SK-N-SH (cell line): ENCODE measurements around the gene ASCC1. TPM values are rescaled to one million over a fixed set of nuclear protein-coding genes. Genes with fewer than 3 reads are reported as not detected.
A peak's percentile ranks its signal among the peaks of the same experiment; 100 is the strongest.

Source experiments
- CTCF ChIA-PET: fragments of 300-600, 350-600 bp; formaldehyde crosslinking; extraction: SDS; loops from one replicate; lab custom pipeline; 2021; lab: Yijun Ruan, JAX
- POLR2A ChIA-PET: fragments of 350-600 bp; sonication (Branson Sonifier 250); formaldehyde crosslinking; extraction: SDS; loops from one replicate; lab custom pipeline; 2020; ENCODE audit warnings: antibody characterized with exemption, inconsistent platforms; lab: Yijun Ruan, JAX
- DNase-seq: peaks from one replicate; pipeline ENCODE4 v3.0.0; 2012
- H2AFZ ChIP-seq: fragments of 200-600 bp; sonication (generic); 2 replicates; pipeline ENCODE4 v1.8.1; 2016; ENCODE audit warnings: antibody characterized with exemption, mild to moderate bottlenecking, low read depth
- H3F3A ChIP-seq: fragments of 200-600 bp; sonication (generic); replicated peaks from 2 replicates; pipeline ENCODE3; 2016; ENCODE audit warnings: antibody characterized with exemption, mild to moderate bottlenecking; ENCODE audit not compliant: insufficient read depth
- H3K27ac ChIP-seq, 2 experiments: fragments of 200-500 bp in 1 of 2; fragments of 200-600 bp in 1 of 2; sonication (Bioruptor generic) in 1 of 2; sonication (generic), shearing (Covaris generic) in 1 of 2; 2 replicates each; pipeline versions ENCODE4 v1.5.1 to v1.6.1; 2014 to 2016; ENCODE audit warnings: low read depth in 2 of 2, inconsistent platforms in 1 of 2, low read length in 1 of 2, mild to moderate bottlenecking in 1 of 2, mixed read lengths in 1 of 2
- H3K27me3 ChIP-seq: fragments of 200-600 bp; sonication (generic), shearing (Covaris generic); 2 replicates; pipeline ENCODE4 v1.6.1; 2016; ENCODE audit warnings: mixed run types; ENCODE audit not compliant: insufficient read depth
- H3K36me3 ChIP-seq, 2 experiments: fragments of 200-500 bp in 1 of 2; fragments of 200-600 bp in 1 of 2; sonication (Bioruptor generic) in 1 of 2; sonication (generic) in 1 of 2; replicated peaks in 1 of 2; 2 replicates each; pipeline versions ENCODE3 to v1.5.1; 2014 to 2016; ENCODE audit warnings: low read length in 1 of 2, mild to moderate bottlenecking in 1 of 2; ENCODE audit not compliant: insufficient read depth in 2 of 2, control insufficient read depth in 1 of 2
- H3K4me1 ChIP-seq, 2 experiments: fragments of 200-500 bp in 1 of 2; fragments of 200-600 bp in 1 of 2; sonication (Bioruptor generic) in 1 of 2; sonication (generic), shearing (Covaris generic) in 1 of 2; 2 replicates each; pipeline versions ENCODE4 v1.5.1 to v1.6.1; 2014 to 2016; ENCODE audit warnings: low read depth in 1 of 2, low read length in 1 of 2, mixed run types in 1 of 2; ENCODE audit not compliant: insufficient read depth in 2 of 2, control insufficient read depth in 1 of 2
- H3K4me2 ChIP-seq: fragments of 200-600 bp; sonication (generic), shearing (Covaris generic); 2 replicates; pipeline ENCODE4 v1.6.1; 2017; ENCODE audit warnings: mixed run types
- H3K4me3 ChIP-seq, 2 experiments: fragments of 200-500 bp in 1 of 2; fragments of 200-600 bp in 1 of 2; sonication (Bioruptor generic) in 1 of 2; sonication (generic), shearing (Covaris generic) in 1 of 2; 2 replicates each; pipeline versions ENCODE4 v1.5.1 to v1.8.1; 2014 to 2016; ENCODE audit warnings: low read depth in 2 of 2, inconsistent platforms in 1 of 2, low read length in 1 of 2, mild to moderate bottlenecking in 1 of 2, mixed read lengths in 1 of 2, moderate library complexity in 1 of 2
- H3K79me2 ChIP-seq: fragments of 200-600 bp; sonication (generic); 2 replicates; pipeline ENCODE4 v1.8.1; 2017; ENCODE audit warnings: mild to moderate bottlenecking; ENCODE audit not compliant: insufficient read depth
- H3K9ac ChIP-seq: fragments of 200-600 bp; sonication (generic); 2 replicates; pipeline ENCODE4 v1.6.1; 2017; ENCODE audit warnings: mixed run types
- H3K9me2 ChIP-seq: fragments of 200-600 bp; sonication (generic); 2 replicates; pipeline ENCODE4 v1.6.1; 2017; ENCODE audit warnings: mixed run types
- H3K9me3 ChIP-seq: fragments of 200-600 bp; sonication (generic); 2 replicates; pipeline ENCODE4 v1.6.1; 2017; ENCODE audit warnings: mixed run types, mild to moderate bottlenecking, moderate library complexity
- H4K20me1 ChIP-seq: fragments of 200-600 bp; sonication (generic); 2 replicates; pipeline ENCODE4 v1.6.1; 2017; ENCODE audit warnings: mild to moderate bottlenecking, mixed run types; ENCODE audit not compliant: insufficient read depth
- CHD2 ChIP-seq: fragments of 150-350 bp; IDR thresholded peaks from 2 replicates; pipeline ENCODE4 v1.6.1; 2018; ENCODE audit warnings: low read length; ENCODE audit not compliant: partially characterized antibody
- ELF1 ChIP-seq: IDR thresholded peaks from 2 replicates; pipeline ENCODE4 v1.4.0; 2012
- EP300 ChIP-seq, 2 experiments: IDR thresholded peaks; 2 replicates each; pipeline versions ENCODE4 v1.4.0 to v1.6.1; 2012; ENCODE audit warnings: borderline replicate concordance in 1 of 2, low read depth in 1 of 2, low read length in 1 of 2
- EZH2phosphoT487 ChIP-seq: fragments of 200-600 bp; sonication (generic); IDR thresholded peaks from 2 replicates; pipeline ENCODE4 v1.6.1; 2017; ENCODE audit warnings: low read depth, mixed run types, mild to moderate bottlenecking, antibody characterized with exemption, moderate library complexity, borderline replicate concordance
- FOSL2 ChIP-seq: IDR thresholded peaks from 2 replicates; pipeline ENCODE4 v1.4.0; 2012; ENCODE audit warnings: low read depth, mild to moderate bottlenecking, moderate library complexity, borderline replicate concordance
- GATA2 ChIP-seq: sonication (generic); formaldehyde crosslinking; IDR thresholded peaks from 2 replicates; pipeline ENCODE4 v1.5.0; 2020; ENCODE audit warnings: mild to moderate bottlenecking, missing genetic modification reagents
- MXI1 ChIP-seq: IDR thresholded peaks from 2 replicates; pipeline ENCODE4 v1.6.1; 2012; ENCODE audit warnings: mild to moderate bottlenecking, low read depth, low read length, improper control_type of control experiment
- NRF1 ChIP-seq: IDR thresholded peaks from 2 replicates; pipeline ENCODE4 v1.6.1; 2012; ENCODE audit warnings: low read depth, mild to moderate bottlenecking, low read length
- RAD21 ChIP-seq: IDR thresholded peaks from 2 replicates; pipeline ENCODE4 v1.6.1; 2012; ENCODE audit warnings: mild to moderate bottlenecking, low read length
- RCOR1 ChIP-seq: fragments of 150-350 bp; IDR thresholded peaks from 2 replicates; pipeline ENCODE4 v1.6.1; 2017; ENCODE audit warnings: antibody characterized with exemption, low read length
- RFX5 ChIP-seq: IDR thresholded peaks from 2 replicates; pipeline ENCODE4 v1.6.1; 2012; ENCODE audit warnings: mild to moderate bottlenecking, improper control_type of control experiment, low read length
- RXRA ChIP-seq: IDR thresholded peaks from 2 replicates; pipeline ENCODE4 v1.4.0; 2012; ENCODE audit warnings: low read depth, mild to moderate bottlenecking, borderline replicate concordance
- TCF12 ChIP-seq: IDR thresholded peaks from 2 replicates; pipeline ENCODE4 v1.4.0; 2012
- TEAD4 ChIP-seq: IDR thresholded peaks from 2 replicates; pipeline ENCODE4 v1.4.0; 2012; ENCODE audit warnings: mild to moderate bottlenecking, borderline replicate concordance; ENCODE audit not compliant: insufficient read depth
- WGBS: methylation state at CpG from one replicate; pipeline ENCODE4 v1.1.6; 2017; ENCODE audit warnings: low lambda C conversion rate; 5-methylcytosine and 5-hydroxymethylcytosine counted together
- polyA plus RNA-seq, 3 experiments: library from polyadenylated mRNA; depleted of rRNA; stranded (reverse); fragments of >200 nt; gene quantifications; 2 replicates each; pipeline ENCODE4 v1.2.3, GENCODE V29; 2012
- TF ChIP-seq, protein P1 (sequence below): fragments of 200-600 bp; sonication (generic); IDR thresholded peaks from 2 replicates; pipeline ENCODE4 v1.6.1; 2017; ENCODE audit warnings: antibody characterized with exemption, mild to moderate bottlenecking, moderate library complexity
- TF ChIP-seq, protein P2 (sequence below): IDR thresholded peaks from 2 replicates; pipeline ENCODE4 v1.4.0; 2012; ENCODE audit warnings: low read depth
- TF ChIP-seq, protein P3 (sequence below): fragments of 150-350 bp; IDR thresholded peaks from 2 replicates; pipeline ENCODE4 v1.6.1; 2017; ENCODE audit warnings: antibody characterized with exemption, low read length, low read depth, borderline replicate concordance
- TF ChIP-seq, protein P4 (sequence below): IDR thresholded peaks from 2 replicates; pipeline ENCODE4; 2012

Gene ASCC1
- polyA plus RNA-seq, 1 of the 3 experiments (the other 2 are of a cell fraction): 15.0 TPM

DNA sequence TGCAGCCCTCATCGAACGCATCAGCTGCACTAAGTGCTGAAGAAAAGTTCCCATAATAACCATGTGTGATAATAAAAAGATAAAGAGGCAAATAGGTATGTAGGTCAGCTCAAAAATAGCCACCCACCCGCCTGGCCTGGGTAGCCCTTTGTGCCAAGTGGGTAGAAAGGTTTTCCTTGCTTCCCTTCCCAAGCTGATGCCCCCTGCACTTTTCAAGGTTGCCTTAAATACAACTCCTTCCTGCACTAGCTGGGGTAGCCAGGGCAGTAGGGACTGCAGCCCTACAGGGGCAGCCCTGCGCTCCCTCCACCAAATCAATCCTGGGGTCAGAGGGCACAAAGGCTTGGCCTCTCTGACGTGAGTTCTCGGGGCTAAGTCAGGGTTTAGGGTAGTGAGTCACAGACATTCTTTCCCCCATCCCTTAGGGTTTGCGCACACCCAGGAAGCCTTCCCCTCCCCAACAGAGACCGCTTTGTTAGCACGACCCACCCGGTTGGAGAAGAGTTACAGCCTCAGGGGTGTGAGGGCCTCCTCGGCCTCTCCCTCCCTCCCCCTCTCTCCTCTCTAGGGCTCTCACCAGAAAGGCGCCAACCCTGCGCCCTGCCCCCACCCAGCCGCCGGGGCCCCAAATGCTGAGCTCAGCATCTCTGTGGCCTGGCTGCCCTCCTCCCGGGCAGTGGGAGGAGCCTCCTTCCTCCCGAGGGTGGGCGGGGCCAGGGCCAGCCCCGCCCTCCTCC lies 44.3 kb upstream of the ASCC1 start (continued):
- TF ChIP-seq EZH2phosphoT487: no peak

DNA sequence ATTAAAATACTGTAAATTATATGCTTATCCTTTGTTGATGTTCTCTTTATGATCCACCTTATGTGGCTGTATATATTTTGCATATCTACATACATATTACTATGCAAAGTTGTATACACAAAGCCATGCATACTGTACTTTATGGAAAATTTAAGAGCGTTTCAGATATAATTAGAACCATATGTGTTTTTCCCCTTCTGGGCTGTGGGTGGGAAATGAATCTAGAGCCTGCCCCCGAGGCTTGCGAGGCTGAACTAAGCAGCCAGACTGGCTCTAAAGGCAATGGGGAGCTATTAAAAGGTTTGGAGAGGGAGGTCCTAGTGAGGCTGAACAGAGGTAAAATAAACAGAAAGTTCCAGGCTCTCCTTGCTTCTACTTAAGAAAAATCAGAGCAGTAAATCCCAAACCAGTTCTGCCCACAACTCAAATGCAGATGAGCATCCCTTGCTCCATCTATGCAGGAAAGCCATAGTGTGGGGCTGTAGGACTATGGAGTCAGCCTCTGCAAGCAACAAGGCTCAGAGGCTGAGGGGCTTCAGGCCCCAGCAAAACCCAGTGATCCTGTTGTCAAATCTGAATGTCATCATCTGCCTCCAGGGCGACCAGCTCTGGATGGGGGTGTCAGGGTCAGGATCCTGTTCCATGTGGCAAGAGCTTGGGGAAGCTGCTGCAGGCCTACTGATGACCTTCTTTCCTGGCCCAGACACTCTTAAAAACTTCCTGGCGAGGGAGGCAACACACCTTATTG lies 43.6 kb upstream of the ASCC1 start:
- H3K9me2 ChIP-seq: no peaks in the 10 kb centered on the region
- H3K27me3 ChIP-seq: no peaks in the 10 kb centered on the region
- ChIA-PET POLR2A (interaction anchor here (1.1 to 8.8 kb wide), 5 partner anchors 14 to 72 kb away, joined by 3 to 174 read pairs (median 10); partner anchors contain the start of gene DDIT4), CTCF (interaction anchor here (0.7 to 8.2 kb wide), 9 partner anchors 10 to 363 kb away, joined by 3 to 70 read pairs (median 3); partner anchors contain the start of gene DDIT4)
- no peaks in the 10 kb centered on the region for H3F3A ChIP-seq
- H2AFZ ChIP-seq: no peak overlapping the region
- peak overlapping the region; percentile 77; the same call in 1 of the 2 replicates for H3K4me2 ChIP-seq
- H3K36me3 ChIP-seq: no peaks in the 10 kb centered on the region
- peak overlapping the region; percentile 41 to 96 for H3K27ac ChIP-seq
- H3K9me3 ChIP-seq: no peaks in the 10 kb centered on the region
- TF ChIP-seq RAD21: no peak
- no peak for TF ChIP-seq MXI1
- TF ChIP-seq TEAD4: no peak
- TF ChIP-seq, protein P1, sequence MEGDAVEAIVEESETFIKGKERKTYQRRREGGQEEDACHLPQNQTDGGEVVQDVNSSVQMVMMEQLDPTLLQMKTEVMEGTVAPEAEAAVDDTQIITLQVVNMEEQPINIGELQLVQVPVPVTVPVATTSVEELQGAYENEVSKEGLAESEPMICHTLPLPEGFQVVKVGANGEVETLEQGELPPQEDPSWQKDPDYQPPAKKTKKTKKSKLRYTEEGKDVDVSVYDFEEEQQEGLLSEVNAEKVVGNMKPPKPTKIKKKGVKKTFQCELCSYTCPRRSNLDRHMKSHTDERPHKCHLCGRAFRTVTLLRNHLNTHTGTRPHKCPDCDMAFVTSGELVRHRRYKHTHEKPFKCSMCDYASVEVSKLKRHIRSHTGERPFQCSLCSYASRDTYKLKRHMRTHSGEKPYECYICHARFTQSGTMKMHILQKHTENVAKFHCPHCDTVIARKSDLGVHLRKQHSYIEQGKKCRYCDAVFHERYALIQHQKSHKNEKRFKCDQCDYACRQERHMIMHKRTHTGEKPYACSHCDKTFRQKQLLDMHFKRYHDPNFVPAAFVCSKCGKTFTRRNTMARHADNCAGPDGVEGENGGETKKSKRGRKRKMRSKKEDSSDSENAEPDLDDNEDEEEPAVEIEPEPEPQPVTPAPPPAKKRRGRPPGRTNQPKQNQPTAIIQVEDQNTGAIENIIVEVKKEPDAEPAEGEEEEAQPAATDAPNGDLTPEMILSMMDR: no peak
- peak; percentile 89 for TF ChIP-seq TCF12
- no peak for TF ChIP-seq FOSL2
- no peak for TF ChIP-seq EP300 (IDR thresholded peaks at IDR 0.05; ENCODE audit: borderline replicate concordance in 1 of 2, low read depth in 1 of 2, low read length in 1 of 2)
- no peak for TF ChIP-seq RXRA
- TF ChIP-seq GATA2: peak; percentile 32; the same call in 1 of the 2 replicates
- TF ChIP-seq NRF1: no peak
- TF ChIP-seq, protein P2, sequence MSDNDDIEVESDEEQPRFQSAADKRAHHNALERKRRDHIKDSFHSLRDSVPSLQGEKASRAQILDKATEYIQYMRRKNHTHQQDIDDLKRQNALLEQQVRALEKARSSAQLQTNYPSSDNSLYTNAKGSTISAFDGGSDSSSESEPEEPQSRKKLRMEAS: no peak
- no peak for TF ChIP-seq RFX5
- TF ChIP-seq, protein P3, sequence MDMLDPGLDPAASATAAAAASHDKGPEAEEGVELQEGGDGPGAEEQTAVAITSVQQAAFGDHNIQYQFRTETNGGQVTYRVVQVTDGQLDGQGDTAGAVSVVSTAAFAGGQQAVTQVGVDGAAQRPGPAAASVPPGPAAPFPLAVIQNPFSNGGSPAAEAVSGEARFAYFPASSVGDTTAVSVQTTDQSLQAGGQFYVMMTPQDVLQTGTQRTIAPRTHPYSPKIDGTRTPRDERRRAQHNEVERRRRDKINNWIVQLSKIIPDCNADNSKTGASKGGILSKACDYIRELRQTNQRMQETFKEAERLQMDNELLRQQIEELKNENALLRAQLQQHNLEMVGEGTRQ: no peak
- TF ChIP-seq RCOR1: no peak
- no peak for TF ChIP-seq CHD2
- TF ChIP-seq, protein P4, sequence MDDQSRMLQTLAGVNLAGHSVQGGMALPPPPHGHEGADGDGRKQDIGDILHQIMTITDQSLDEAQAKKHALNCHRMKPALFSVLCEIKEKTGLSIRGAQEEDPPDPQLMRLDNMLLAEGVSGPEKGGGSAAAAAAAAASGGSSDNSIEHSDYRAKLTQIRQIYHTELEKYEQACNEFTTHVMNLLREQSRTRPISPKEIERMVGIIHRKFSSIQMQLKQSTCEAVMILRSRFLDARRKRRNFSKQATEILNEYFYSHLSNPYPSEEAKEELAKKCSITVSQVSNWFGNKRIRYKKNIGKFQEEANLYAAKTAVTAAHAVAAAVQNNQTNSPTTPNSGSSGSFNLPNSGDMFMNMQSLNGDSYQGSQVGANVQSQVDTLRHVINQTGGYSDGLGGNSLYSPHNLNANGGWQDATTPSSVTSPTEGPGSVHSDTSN: no peak
- TF ChIP-seq ELF1: no peak
- no peaks in the 10 kb centered on the region for H4K20me1 ChIP-seq
- H3K79me2 ChIP-seq: no peaks in the 10 kb centered on the region
- no peak overlapping the region for H3K9ac ChIP-seq
- DNase-seq: peak; percentile 72
- 33% methylated on average over 5 of the region's 5 CpGs for WGBS
- no peak overlapping the region for H3K4me3 ChIP-seq
- peaks cover 22 to 35% of the 10 kb centered on the region in 2 experiments for H3K4me1 ChIP-seq
